Mucosa of rectum (tissue), 2 donors: ENCODE measurements around the gene KCNT1.

Experiments used
- H3K27ac ChIP-seq, 2 donors: one replicate each; pipeline ENCODE4 v1.7.0; 2013; ENCODE audit warnings: inconsistent platforms in 2 of 2, low read depth in 2 of 2, low read length in 2 of 2
- H3K27me3 ChIP-seq, 2 donors: one replicate each; pipeline ENCODE4 v1.7.0; 2013; ENCODE audit warnings: low read length in 2 of 2; ENCODE audit not compliant: control insufficient read depth in 2 of 2, insufficient read depth in 2 of 2
- H3K36me3 ChIP-seq, 2 donors: one replicate each; pipeline ENCODE4 v1.7.0; 2013; ENCODE audit warnings: low read length in 2 of 2; ENCODE audit not compliant: control insufficient read depth in 2 of 2, insufficient read depth in 2 of 2
- H3K4me1 ChIP-seq, 2 donors: one replicate each; pipeline ENCODE4 v1.7.0; 2013; ENCODE audit warnings: low read length in 2 of 2, mild to moderate bottlenecking in 1 of 2; ENCODE audit not compliant: control insufficient read depth in 2 of 2, insufficient read depth in 2 of 2
- H3K4me3 ChIP-seq, 2 donors: one replicate each; pipeline ENCODE4 v1.7.0; 2013; ENCODE audit warnings: low read length in 2 of 2
- H3K9ac ChIP-seq, 2 donors: one replicate each; pipeline ENCODE4 v1.7.0; 2013; ENCODE audit warnings: low read length in 2 of 2, low read depth in 1 of 2, mild to moderate bottlenecking in 1 of 2
- H3K9me3 ChIP-seq, 2 donors: one replicate each; pipeline ENCODE4 v1.7.0; 2013; ENCODE audit warnings: low read length in 2 of 2; ENCODE audit not compliant: control insufficient read depth in 2 of 2
- donor health status: healthy.
- donor health status: Normal muscosa, but diverticular disease.

Gene KCNT1

GRCh38 chr9:135763716-135764446, 61.9 kb downstream of the KCNT1 start:
- Histone ChIP-seq H3K9ac (no peak overlapping the region), H3K9me3 (peaks cover 3 to 5% of the 10 kb centered on the region in 2 donors), H3K4me3 (no peak overlapping the region), H3K4me1 (no peaks in the 10 kb centered on the region), H3K27me3 (no peaks in the 10 kb centered on the region), H3K36me3 (no peaks in the 10 kb centered on the region), H3K27ac (no peak overlapping the region)

GRCh38 chr9:135764731-135765130, 62.7 kb downstream of the KCNT1 start:
- Histone ChIP-seq H3K9me3 (peaks cover 3 to 5% of the 10 kb centered on the region in 2 donors), H3K27ac (no peak overlapping the region), H3K4me3 (no peak overlapping the region), H3K36me3 (no peaks in the 10 kb centered on the region), H3K4me1 (no peaks in the 10 kb centered on the region), H3K27me3 (no peaks in the 10 kb centered on the region), H3K9ac (no peak overlapping the region)

- H3K9ac ChIP-seq = no peak overlapping the region
- no peaks in the 10 kb centered on the region for H3K36me3 ChIP-seq
- H3K27me3 ChIP-seq = no peaks in the 10 kb centered on the region
- H3K4me3 ChIP-seq = no peak overlapping the region
- no peaks in the 10 kb centered on the region for H3K4me1 ChIP-seq
- no peak overlapping the region for H3K27ac ChIP-seq
- peaks cover 3 to 5% of the 10 kb centered on the region in 2 donors for H3K9me3 ChIP-seq
Observed at GRCh38 chr9:135765416-135765815, 63.4 kb downstream of the KCNT1 start.

- no peak overlapping the region for H3K4me3 ChIP-seq
- no peak overlapping the region for H3K9ac ChIP-seq
- no peaks in the 10 kb centered on the region for H3K4me1 ChIP-seq
- H3K27me3 ChIP-seq = no peaks in the 10 kb centered on the region
- H3K27ac ChIP-seq = no peak overlapping the region
- H3K9me3 ChIP-seq = peaks cover 3 to 5% of the 10 kb centered on the region in 2 donors
- no peaks in the 10 kb centered on the region for H3K36me3 ChIP-seq
Observed at GRCh38 chr9:135766251-135766650, 64.3 kb downstream of the KCNT1 start.

- no peaks in the 10 kb centered on the region for H3K36me3 ChIP-seq
- no peak overlapping the region for H3K4me3 ChIP-seq
- H3K9ac ChIP-seq = no peak overlapping the region
- no peaks in the 10 kb centered on the region for H3K27me3 ChIP-seq
- peaks cover 3 to 5% of the 10 kb centered on the region in 2 donors for H3K9me3 ChIP-seq
- no peak overlapping the region for H3K27ac ChIP-seq
- no peaks in the 10 kb centered on the region for H3K4me1 ChIP-seq
Observed at GRCh38 chr9:135766707-135767106, 64.7 kb downstream of the KCNT1 start.

- Histone ChIP-seq H3K36me3 (no peaks in the 10 kb centered on the region), H3K9me3 (peaks cover 3 to 5% of the 10 kb centered on the region in 2 donors), H3K9ac (no peak overlapping the region), H3K4me3 (no peak overlapping the region), H3K4me1 (no peaks in the 10 kb centered on the region), H3K27ac (no peak overlapping the region), H3K27me3 (no peaks in the 10 kb centered on the region)
Observed at GRCh38 chr9:135768516-135769218, 66.7 kb downstream of the KCNT1 start.

GRCh38 chr9:135769489-135770202, 67.7 kb downstream of the KCNT1 start:
- no peak overlapping the region for H3K9ac ChIP-seq
- H3K4me3 ChIP-seq = no peak overlapping the region
- no peaks in the 10 kb centered on the region for H3K4me1 ChIP-seq
- H3K27me3 ChIP-seq = no peaks in the 10 kb centered on the region
- peaks cover 3 to 5% of the 10 kb centered on the region in 2 donors for H3K9me3 ChIP-seq
- no peak overlapping the region for H3K27ac ChIP-seq
- no peaks in the 10 kb centered on the region for H3K36me3 ChIP-seq

GRCh38 chr9:135770203-135770535, 68.2 kb downstream of the KCNT1 start:
- Histone ChIP-seq H3K4me3 (no peak overlapping the region), H3K9ac (no peak overlapping the region), H3K27ac (no peak overlapping the region), H3K27me3 (no peaks in the 10 kb centered on the region), H3K4me1 (no peaks in the 10 kb centered on the region), H3K36me3 (no peaks in the 10 kb centered on the region), H3K9me3 (peaks cover 3 to 5% of the 10 kb centered on the region in 2 donors)

- Histone ChIP-seq H3K27me3 (no peaks in the 10 kb centered on the region), H3K4me1 (no peaks in the 10 kb centered on the region), H3K27ac (no peak overlapping the region), H3K9ac (no peak overlapping the region), H3K4me3 (no peak overlapping the region), H3K9me3 (peaks cover 2 to 5% of the 10 kb centered on the region in 2 donors), H3K36me3 (no peaks in the 10 kb centered on the region)
Observed at GRCh38 chr9:135770771-135771170, 68.8 kb downstream of the KCNT1 start.

GRCh38 chr9:135771401-135772051, 69.5 kb downstream of the KCNT1 start:
- no peak overlapping the region for H3K4me3 ChIP-seq
- H3K4me1 ChIP-seq = no peaks in the 10 kb centered on the region
- no peak overlapping the region for H3K9ac ChIP-seq
- no peaks in the 10 kb centered on the region for H3K27me3 ChIP-seq
- no peaks in the 10 kb centered on the region for H3K36me3 ChIP-seq
- no peak overlapping the region for H3K27ac ChIP-seq
- H3K9me3 ChIP-seq = no peaks in the 10 kb centered on the region
